Retinal pigment epithelial cell (primary cell): ENCODE data around the gene SORT1.

Experiments used
- DNase-seq: peaks from one replicate; pipeline ENCODE4 v3.0.0-alpha.2; 2010; ENCODE audit warnings: low read depth
- H3K4me3 ChIP-seq: 2 replicates; pipeline ENCODE4 v1.5.1; 2011; ENCODE audit warnings: mild to moderate bottlenecking, low read length, control low read depth, moderate library complexity
- TF ChIP-seq, protein P1 (sequence below): conservative IDR thresholded peaks from 2 replicates; pipeline ENCODE4 v1.5.1; 2011; ENCODE audit warnings: low read depth, low read length, control low read depth, inconsistent platforms

SORT1 gene

DNA sequence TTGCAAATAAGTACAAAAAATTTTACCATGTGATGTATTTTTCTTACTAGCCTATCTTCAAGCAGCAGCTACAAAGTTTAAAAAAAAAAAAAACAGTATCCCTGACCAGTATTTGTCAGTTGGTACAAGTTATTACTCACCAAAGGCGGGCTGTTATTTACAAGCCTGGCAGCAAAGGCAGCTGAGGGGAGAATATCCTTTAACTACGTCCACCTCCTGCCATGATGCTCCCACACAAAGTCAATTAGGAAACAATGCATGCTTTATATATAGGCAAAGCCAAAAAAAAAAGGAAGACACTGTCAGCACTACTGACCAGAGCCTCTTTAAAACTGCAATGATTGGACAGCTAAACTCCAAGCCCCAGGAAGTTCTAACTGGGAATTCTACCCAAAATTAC is 14.8 kb upstream of the SORT1 start:
- DNase-seq = no peak
- TF ChIP-seq, protein P1, sequence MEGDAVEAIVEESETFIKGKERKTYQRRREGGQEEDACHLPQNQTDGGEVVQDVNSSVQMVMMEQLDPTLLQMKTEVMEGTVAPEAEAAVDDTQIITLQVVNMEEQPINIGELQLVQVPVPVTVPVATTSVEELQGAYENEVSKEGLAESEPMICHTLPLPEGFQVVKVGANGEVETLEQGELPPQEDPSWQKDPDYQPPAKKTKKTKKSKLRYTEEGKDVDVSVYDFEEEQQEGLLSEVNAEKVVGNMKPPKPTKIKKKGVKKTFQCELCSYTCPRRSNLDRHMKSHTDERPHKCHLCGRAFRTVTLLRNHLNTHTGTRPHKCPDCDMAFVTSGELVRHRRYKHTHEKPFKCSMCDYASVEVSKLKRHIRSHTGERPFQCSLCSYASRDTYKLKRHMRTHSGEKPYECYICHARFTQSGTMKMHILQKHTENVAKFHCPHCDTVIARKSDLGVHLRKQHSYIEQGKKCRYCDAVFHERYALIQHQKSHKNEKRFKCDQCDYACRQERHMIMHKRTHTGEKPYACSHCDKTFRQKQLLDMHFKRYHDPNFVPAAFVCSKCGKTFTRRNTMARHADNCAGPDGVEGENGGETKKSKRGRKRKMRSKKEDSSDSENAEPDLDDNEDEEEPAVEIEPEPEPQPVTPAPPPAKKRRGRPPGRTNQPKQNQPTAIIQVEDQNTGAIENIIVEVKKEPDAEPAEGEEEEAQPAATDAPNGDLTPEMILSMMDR = no peak

DNA sequence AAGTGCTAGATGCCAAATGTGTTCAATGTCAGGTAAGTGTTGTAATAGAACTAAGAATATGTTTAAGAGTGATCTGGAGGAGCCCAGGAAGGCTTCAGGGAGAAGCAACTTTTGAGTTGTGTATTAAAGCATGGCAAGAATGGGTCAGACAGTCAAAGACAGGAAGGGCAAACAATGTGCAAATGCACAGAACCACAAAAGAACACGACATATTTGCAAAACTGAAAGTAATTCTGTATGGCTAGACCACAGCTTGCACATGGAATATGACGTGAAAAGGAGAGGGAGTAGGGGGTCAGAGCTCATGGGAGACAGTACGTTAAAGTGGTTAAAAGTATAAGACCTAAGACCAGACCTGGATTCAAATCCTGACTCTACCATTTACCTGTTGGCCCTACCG is 7.1 kb upstream of the SORT1 start:
- no peak overlapping the region for H3K4me3 ChIP-seq
- TF ChIP-seq, protein P1 = no peak
- no peak for DNase-seq

More for the DNA sequence above, 14.8 kb upstream of the SORT1 start:
- no peak overlapping the region for H3K4me3 ChIP-seq

- TF ChIP-seq, protein P1 = no peak
- no peak overlapping the region for H3K4me3 ChIP-seq
- no peak for DNase-seq
Measured at GRCh38 chr1:109402025-109402424, 4.3 kb upstream of the SORT1 start.

DNA sequence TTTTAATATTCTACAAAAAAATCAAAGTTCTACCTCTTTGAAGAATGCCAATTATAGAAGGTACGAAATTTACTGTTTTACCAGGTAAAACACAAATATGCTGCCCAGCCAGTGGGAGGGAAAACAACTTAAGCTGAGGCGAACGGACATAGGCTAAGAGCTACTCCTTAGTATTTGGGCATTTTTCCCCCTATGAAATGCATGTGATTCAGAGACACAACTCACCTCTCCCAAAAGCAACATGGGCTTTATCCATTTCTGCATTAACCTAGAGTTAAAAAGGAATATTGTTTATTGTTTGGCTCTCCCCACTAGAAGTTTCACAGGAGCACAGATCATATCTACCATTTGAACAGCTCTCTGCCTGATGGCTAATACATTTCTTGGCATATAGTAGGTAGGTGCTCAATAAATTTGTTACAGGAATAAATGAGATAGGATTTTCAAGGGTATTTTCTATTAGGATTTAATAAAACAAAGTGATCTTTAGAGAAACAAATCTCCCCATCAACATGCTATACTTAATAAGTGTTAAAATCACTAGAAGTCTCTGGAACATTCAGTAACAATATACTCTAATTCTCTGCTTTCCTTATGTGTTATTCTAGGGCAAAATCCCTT is 2.4 kb upstream of the SORT1 start:
- H3K4me3 ChIP-seq = no peak overlapping the region
- no peak for DNase-seq
- TF ChIP-seq, protein P1 = no peak

DNA sequence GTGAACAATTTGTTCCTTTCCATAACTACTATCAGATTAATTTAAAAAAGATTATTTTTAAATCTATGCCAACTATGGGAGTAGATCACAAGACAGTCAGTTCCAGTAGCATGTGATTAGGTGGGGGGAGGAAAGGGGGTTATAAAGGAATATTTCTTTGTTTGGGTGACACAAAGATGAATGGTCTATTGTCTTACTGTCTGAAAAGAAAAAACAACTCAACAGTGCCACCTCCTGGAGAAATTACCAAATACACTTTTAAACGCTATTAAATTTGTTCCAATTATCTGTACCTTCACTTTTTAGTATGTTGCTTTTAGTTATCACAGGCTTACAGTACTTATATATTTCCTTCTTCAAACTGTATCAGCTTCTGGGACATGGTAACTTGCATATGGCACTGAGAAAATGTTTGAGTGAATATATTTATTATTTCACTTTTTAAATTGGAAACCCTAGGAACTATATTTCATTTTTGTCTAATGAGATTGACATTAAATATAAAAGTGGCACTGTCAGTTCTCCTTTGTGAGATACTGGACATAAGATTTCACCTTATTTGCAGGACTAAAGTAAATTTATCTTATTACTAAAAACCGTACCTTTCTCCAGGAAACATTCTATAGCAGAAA is 1.7 kb upstream of the SORT1 start:
- TF ChIP-seq, protein P1 = peak; percentile 30
- no peak overlapping the region for H3K4me3 ChIP-seq
- DNase-seq = peak; percentile 74

GRCh38 chr1:109398343-109399225 is 866 bp upstream of the SORT1 start:
- H3K4me3 ChIP-seq = peak overlapping the region; percentile 58
- TF ChIP-seq, protein P1 = no peak

More at GRCh38 chr1:109398343-109399225, 866 bp upstream of the SORT1 start:
- DNase-seq = no peak
